ENCODE data around the gene CXCL8.

Gene CXCL8

GRCh38 chr4:73788411-73788810 lies 48.0 kb downstream of the CXCL8 start:
- Mint-ChIP-seq H3K27ac (no peak overlapping the region), H3K4me3 (no peak overlapping the region), H3K9me3 (peaks cover 5% of the 10 kb centered on the region), H3K36me3 (no peaks in the 10 kb centered on the region), H3K4me1 (no peaks in the 10 kb centered on the region)
- ATAC-seq: no peak
- no peak for DNase-seq (ENCODE audit: low spot score in 2 of 2)
